Naive thymus-derived CD8-positive, alpha-beta T cell (primary cell): ENCODE results near the gene ADARB2. TPM values are rescaled to one million over a fixed set of nuclear protein-coding genes. Genes with fewer than 3 reads are reported as not detected.
A peak's percentile ranks its signal among the peaks of the same experiment; 100 is the strongest.
"Not testable (repeated sequence)": the region's sequence is repeated elsewhere in the genome, so short reads cannot be mapped to it uniquely, and the experiment has no call there.

Source experiments
- ATAC-seq, 2 donors: fragments of 150-1000 bp; cut with Tn5 transposase in 1 of 2; sonication (Bioruptor Pico), chemical (Tn5 transposase) in 1 of 2; 1 replicate in 1 of 2; 2 replicates in 1 of 2; pipeline ENCODE4 v1.10.0; 2021; ENCODE audit warnings: mild to moderate bottlenecking in 2 of 2, moderate library complexity in 2 of 2
- POLR2A ChIA-PET: fragments of 350-600 bp; sonication (Branson Sonifier 250); formaldehyde crosslinking; loops from one replicate; lab custom pipeline; 2021; ENCODE audit warnings: antibody characterized with exemption; lab: Charles Lee
- DNase-seq, 10 donors: peaks; one replicate each; pipeline versions ENCODE4 v3.0.0 to v3.0.0-alpha.2; 2020 to 2022
- H3K27ac Mint-ChIP-seq, 10 donors: one replicate each; pipeline ENCODE4 v1.8.0; 2020 to 2022; ENCODE audit warnings: mild to moderate bottlenecking in 10 of 10, mixed read lengths in 10 of 10, moderate library complexity in 4 of 10, inconsistent platforms in 1 of 10
- H3K27me3 Mint-ChIP-seq, 5 donors: one replicate each; pipeline ENCODE4 v1.8.0; 2021 to 2022; ENCODE audit warnings: mixed read lengths in 5 of 5
- H3K36me3 Mint-ChIP-seq, 3 donors: one replicate each; pipeline ENCODE4 v1.8.0; 2020 to 2022; ENCODE audit warnings: mixed read lengths in 3 of 3, mild to moderate bottlenecking in 2 of 3, inconsistent platforms in 1 of 3
- H3K4me1 Mint-ChIP-seq, 4 donors: one replicate each; pipeline ENCODE4 v1.8.0; 2021 to 2022; ENCODE audit warnings: mixed read lengths in 4 of 4
- H3K4me3 Mint-ChIP-seq, 10 donors: one replicate each; pipeline ENCODE4 v1.8.0; 2020 to 2022; ENCODE audit warnings: mild to moderate bottlenecking in 10 of 10, mixed read lengths in 10 of 10, moderate library complexity in 6 of 10, inconsistent platforms in 1 of 10
- H3K9me3 Mint-ChIP-seq, 9 donors: one replicate each; pipeline ENCODE4 v1.8.0; 2020 to 2022; ENCODE audit warnings: mixed read lengths in 9 of 9, mild to moderate bottlenecking in 3 of 9, inconsistent platforms in 1 of 9, moderate library complexity in 1 of 9
- polyA plus RNA-seq, 3 donors: library from polyadenylated mRNA; unstranded; fragments of 300-500 nt; fragmentation: Illumina TruSeq; gene quantifications; one replicate each; pipeline ENCODE4 v1.2.3, GENCODE V29; 2021
- total RNA-seq, 8 experiments: library from RNA in 2 of 8; stranded (reverse) in 2 of 8; gene quantifications; one replicate each; pipeline ENCODE4 v1.2.3 and lab custom pipeline; 2021 to 2026

Gene ADARB2
- total RNA-seq (not detected), polyA plus RNA-seq (not detected), total RNA-seq (lab: John Stamatoyannopoulos, UW) (0 to 0.78 (median 0.09) reads per million in 6 experiments)

DNA sequence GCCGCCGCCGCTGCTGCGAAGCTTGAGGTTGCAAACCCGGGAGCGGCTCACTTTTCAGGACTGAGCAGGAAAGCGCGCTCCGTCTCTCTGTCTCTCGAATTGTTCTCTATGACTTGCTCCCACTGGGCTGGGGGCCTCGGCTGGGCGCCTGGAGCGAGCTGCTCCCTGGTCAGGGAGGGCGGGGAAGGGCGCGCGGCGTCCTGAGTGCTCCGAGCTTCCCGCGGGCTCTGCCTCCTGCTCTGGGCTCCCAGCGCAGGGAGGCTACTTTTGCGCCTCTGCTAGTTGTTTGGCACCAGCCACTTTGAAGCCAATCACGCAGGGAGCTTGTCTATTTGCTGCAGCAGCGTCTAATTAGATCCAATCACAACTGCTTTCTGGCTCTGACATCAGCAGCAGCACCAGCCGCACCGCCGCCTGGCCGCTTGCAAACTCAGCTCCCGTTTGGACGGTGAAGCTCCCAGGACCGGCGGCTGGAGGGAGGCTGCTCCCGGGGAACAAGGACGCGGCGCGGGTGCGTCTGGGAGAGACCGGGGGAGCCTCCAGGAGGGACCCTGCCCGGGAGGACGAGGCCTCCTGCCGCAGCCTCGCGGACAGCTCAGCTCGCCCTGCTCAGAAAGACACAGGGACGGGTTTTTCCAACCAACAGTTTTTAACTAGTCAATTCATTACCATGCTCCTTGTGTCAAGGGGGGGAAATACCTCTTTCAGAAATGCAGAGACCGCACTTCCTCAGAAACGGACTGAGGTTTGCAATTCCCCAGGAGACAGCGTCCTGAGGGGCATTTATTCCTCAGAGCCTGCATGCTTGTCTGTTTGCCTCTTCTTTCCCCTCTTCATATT is at the start of gene ADARB2:
Gene ADARB2 (minus strand): TSS at position 304 of the 840 bp plus-strand sequence.
- peaks cover 0 to 24% (median 2%) of the 10 kb centered on the region in 4 donors for H3K4me1 Mint-ChIP-seq
- POLR2A ChIA-PET, result no interaction called here
- peak within 1 kb of the TSS in 5 of 10 donors; percentile 11 to 80 (median 50) for H3K4me3 Mint-ChIP-seq

GRCh38 chr10:1785835-1786234 is 48.5 kb upstream of the ADARB2 start:
- no peaks in the 10 kb centered on the region for H3K36me3 Mint-ChIP-seq
- DNase-seq (no peak), ATAC-seq (no peak)
- peaks cover 0 to 27% (median under 1%) of the 10 kb centered on the region in 5 donors for H3K27me3 Mint-ChIP-seq
- no peak overlapping the region for H3K4me3 Mint-ChIP-seq
- POLR2A ChIA-PET, result no interaction called here
- H3K4me1 Mint-ChIP-seq, result no peaks in the 10 kb centered on the region
- peaks cover 0 to 9% (median 0%) of the 10 kb centered on the region in 9 donors for H3K9me3 Mint-ChIP-seq
- no peak overlapping the region for H3K27ac Mint-ChIP-seq

More for the DNA sequence above, at the start of gene ADARB2:
- H3K36me3 Mint-ChIP-seq, result no peaks in the 10 kb centered on the region
- H3K27ac Mint-ChIP-seq, result no peak within 1 kb of the TSS
- H3K9me3 Mint-ChIP-seq, result no peaks in the 10 kb centered on the region
- H3K27me3 Mint-ChIP-seq, result peaks cover 42 to 86% (median 61%) of the 10 kb centered on the region in 5 donors
- ATAC-seq (peak in 1 of 2 donors; percentile 35), DNase-seq (no peak)

- H3K27ac Mint-ChIP-seq, result no peak overlapping the region
- ATAC-seq (no peak), DNase-seq (no peak)
- H3K9me3 Mint-ChIP-seq, result peaks cover 0 to 9% (median 0%) of the 10 kb centered on the region in 9 donors
- peaks cover 0 to 4% (median 0%) of the 10 kb centered on the region in 5 donors for H3K27me3 Mint-ChIP-seq
- H3K4me1 Mint-ChIP-seq, result no peaks in the 10 kb centered on the region
- POLR2A ChIA-PET, result no interaction called here
- H3K36me3 Mint-ChIP-seq, result no peaks in the 10 kb centered on the region
- no peak overlapping the region for H3K4me3 Mint-ChIP-seq
Observed at GRCh38 chr10:1782841-1783240, 45.5 kb upstream of the ADARB2 start.

DNA sequence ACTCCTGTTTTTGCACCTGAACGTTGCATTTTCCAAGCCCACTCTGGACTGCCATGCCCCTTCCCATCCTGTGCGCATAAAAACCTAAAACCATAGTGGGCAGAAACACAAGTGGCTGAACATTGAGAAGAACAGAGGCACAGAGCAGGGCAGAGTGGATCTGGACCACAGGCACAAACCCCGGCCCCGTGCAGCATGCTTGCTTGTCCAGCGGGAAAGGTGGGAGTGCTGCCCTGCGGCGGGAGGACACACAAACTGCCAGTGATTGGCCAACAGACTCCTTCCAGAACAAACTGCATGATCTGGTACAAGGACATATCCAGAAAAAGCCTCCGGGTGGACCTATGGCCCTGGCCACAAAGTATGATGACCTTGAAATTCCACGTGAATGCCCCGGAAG is 42.5 kb upstream of the ADARB2 start:
- no peak overlapping the region for H3K4me3 Mint-ChIP-seq
- peaks cover 0 to 9% (median 0%) of the 10 kb centered on the region in 9 donors for H3K9me3 Mint-ChIP-seq
- DNase-seq, result no peak
- no peak for ATAC-seq
- H3K27me3 Mint-ChIP-seq, result peaks cover 0 to 6% (median 0%) of the 10 kb centered on the region in 5 donors
- POLR2A ChIA-PET, result no interaction called here
- H3K4me1 Mint-ChIP-seq, result no peaks in the 10 kb centered on the region
- no peak overlapping the region for H3K27ac Mint-ChIP-seq
- no peaks in the 10 kb centered on the region for H3K36me3 Mint-ChIP-seq

- POLR2A ChIA-PET, result no interaction called here
- ATAC-seq (no peak), DNase-seq (no peak)
- no peaks in the 10 kb centered on the region for H3K36me3 Mint-ChIP-seq
- no peak overlapping the region for H3K4me3 Mint-ChIP-seq
- H3K27me3 Mint-ChIP-seq, result peaks cover 0 to 9% (median 1%) of the 10 kb centered on the region in 5 donors
- H3K27ac Mint-ChIP-seq, result no peak overlapping the region
- H3K9me3 Mint-ChIP-seq, result peaks cover 0 to 9% (median 0%) of the 10 kb centered on the region in 9 donors
- no peaks in the 10 kb centered on the region for H3K4me1 Mint-ChIP-seq
Observed at GRCh38 chr10:1778375-1778969, 41.1 kb upstream of the ADARB2 start.

GRCh38 chr10:1776127-1776662 is 38.9 kb upstream of the ADARB2 start:
- H3K27me3 Mint-ChIP-seq, result peaks cover 0 to 13% (median 5%) of the 10 kb centered on the region in 5 donors
- H3K36me3 Mint-ChIP-seq, result no peaks in the 10 kb centered on the region
- no peaks in the 10 kb centered on the region for H3K4me1 Mint-ChIP-seq
- POLR2A ChIA-PET, result no interaction called here
- H3K4me3 Mint-ChIP-seq, result no peak overlapping the region
- ATAC-seq (no peak), DNase-seq (no peak)
- peaks cover 0 to 4% (median 0%) of the 10 kb centered on the region in 9 donors for H3K9me3 Mint-ChIP-seq
- no peak overlapping the region for H3K27ac Mint-ChIP-seq

GRCh38 chr10:1774796-1775195 is 37.5 kb upstream of the ADARB2 start:
- POLR2A ChIA-PET, result no interaction called here
- Mint-ChIP-seq H3K27me3 (peaks cover 0 to 13% (median 5%) of the 10 kb centered on the region in 5 donors), H3K36me3 (no peaks in the 10 kb centered on the region), H3K9me3 (peaks cover 0 to 7% (median 0%) of the 10 kb centered on the region in 9 donors), H3K27ac (no peak overlapping the region), H3K4me3 (no peak overlapping the region), H3K4me1 (no peaks in the 10 kb centered on the region)
- no peak for DNase-seq
- no peak for ATAC-seq

GRCh38 chr10:1773204-1773603 is 35.9 kb upstream of the ADARB2 start:
- POLR2A ChIA-PET, H3K4me3 Mint-ChIP-seq, H3K36me3 Mint-ChIP-seq: not testable (repeated sequence)

GRCh38 chr10:1766049-1766448 is 28.7 kb upstream of the ADARB2 start:
- no peak overlapping the region for H3K27ac Mint-ChIP-seq
- no peak overlapping the region for H3K4me3 Mint-ChIP-seq
- no peak for ATAC-seq
- no peaks in the 10 kb centered on the region for H3K36me3 Mint-ChIP-seq
- H3K27me3 Mint-ChIP-seq, result peaks cover 0 to 2% (median 0%) of the 10 kb centered on the region in 5 donors
- peaks cover 0 to 3% (median 0%) of the 10 kb centered on the region in 9 donors for H3K9me3 Mint-ChIP-seq
- POLR2A ChIA-PET, result no interaction called here
- H3K4me1 Mint-ChIP-seq, result no peaks in the 10 kb centered on the region
- DNase-seq, result no peak

More at GRCh38 chr10:1773204-1773603, 35.9 kb upstream of the ADARB2 start:
- DNase-seq, H3K4me1 Mint-ChIP-seq, H3K9me3 Mint-ChIP-seq, ATAC-seq: not testable (repeated sequence)
- Mint-ChIP-seq H3K27ac (peak overlapping the region in 1 of 10 donors; percentile 74), H3K27me3 (peaks cover 0 to 13% (median 2%) of the 10 kb centered on the region in 5 donors)

DNA sequence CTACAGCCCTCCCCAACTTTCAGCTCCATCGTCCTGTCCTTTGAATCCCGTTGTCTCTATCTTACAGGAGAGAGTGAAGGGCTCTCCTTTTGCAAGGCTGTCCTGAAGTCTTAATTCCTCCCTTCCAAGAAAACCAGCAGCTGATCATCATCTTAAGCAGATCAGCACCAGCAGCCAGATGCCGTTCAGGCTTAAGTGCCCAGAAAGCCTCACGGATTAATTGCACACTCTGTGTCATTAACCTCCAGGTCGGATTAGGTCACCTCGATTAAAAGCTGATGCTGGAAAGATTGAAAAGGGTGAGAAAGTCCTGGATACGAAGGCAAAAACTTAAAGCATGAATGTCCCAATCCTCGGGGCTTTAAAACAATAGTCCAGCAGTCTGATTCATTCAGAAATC is 24.8 kb upstream of the ADARB2 start:
- H3K9me3 Mint-ChIP-seq, result peaks cover 0 to 27% (median 11%) of the 10 kb centered on the region in 9 donors
- POLR2A ChIA-PET, result no interaction called here
- no peak overlapping the region for H3K4me3 Mint-ChIP-seq
- H3K36me3 Mint-ChIP-seq, result peaks cover 0 to 11% (median 0%) of the 10 kb centered on the region in 3 donors
- DNase-seq, result no peak
- no peak overlapping the region for H3K27ac Mint-ChIP-seq
- peaks cover 0 to 2% (median 0%) of the 10 kb centered on the region in 5 donors for H3K27me3 Mint-ChIP-seq
- H3K4me1 Mint-ChIP-seq, result no peaks in the 10 kb centered on the region
- ATAC-seq, result no peak

- no peak overlapping the region for H3K4me3 Mint-ChIP-seq
- no peak for DNase-seq
- no peak overlapping the region for H3K27ac Mint-ChIP-seq
- H3K9me3 Mint-ChIP-seq, result peaks cover 4 to 42% (median 16%) of the 10 kb centered on the region in 9 donors
- H3K36me3 Mint-ChIP-seq, result peaks cover 0 to 15% (median 0%) of the 10 kb centered on the region in 3 donors
- no peak for ATAC-seq
- peaks cover 0 to 6% (median 0%) of the 10 kb centered on the region in 4 donors for H3K4me1 Mint-ChIP-seq
- POLR2A ChIA-PET, result no interaction called here
- peaks cover 3 to 39% (median 20%) of the 10 kb centered on the region in 5 donors for H3K27me3 Mint-ChIP-seq
Observed at GRCh38 chr10:1754506-1755153, 17.3 kb upstream of the ADARB2 start.

DNA sequence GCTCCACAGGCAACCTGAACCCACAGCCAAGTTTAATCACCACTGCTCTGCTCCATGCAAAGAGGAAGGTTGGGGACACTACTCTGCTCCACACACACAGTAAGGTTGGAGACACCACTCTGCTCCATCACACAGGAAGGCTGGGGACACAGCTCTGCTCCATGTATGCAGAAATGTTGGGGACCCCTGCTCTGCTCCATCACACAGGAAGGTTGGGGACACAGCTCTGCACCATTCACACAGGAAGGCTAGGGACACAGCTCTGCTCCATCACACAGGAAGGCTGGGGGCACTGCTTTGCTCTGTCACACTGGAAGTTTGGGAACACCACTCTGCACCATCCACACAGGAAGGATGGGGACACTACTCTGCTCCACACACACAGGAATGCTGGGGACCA is 14.8 kb upstream of the ADARB2 start:
- H3K27me3 Mint-ChIP-seq, result peaks cover 7 to 39% (median 24%) of the 10 kb centered on the region in 5 donors
- H3K4me1 Mint-ChIP-seq, result peaks cover 0 to 6% (median 0%) of the 10 kb centered on the region in 4 donors
- ATAC-seq (no peak), DNase-seq (no peak)
- H3K4me3 Mint-ChIP-seq, result no peak overlapping the region
- POLR2A ChIA-PET, result no interaction called here
- no peak overlapping the region for H3K27ac Mint-ChIP-seq
- peaks cover 5 to 34% (median 20%) of the 10 kb centered on the region in 9 donors for H3K9me3 Mint-ChIP-seq
- peaks cover 2 to 20% (median 3%) of the 10 kb centered on the region in 3 donors for H3K36me3 Mint-ChIP-seq
